WTC11 (cell line): ENCODE results near the gene ERBB4. TPM values are rescaled to one million over a fixed set of nuclear protein-coding genes. Genes with fewer than 3 reads are reported as not detected.

Experiments
- ATAC-seq: fragments of 200-7000 bp; cut with Tn5 transposase; 2 replicates; pipeline ENCODE4 v1.10.0; 2021; ENCODE audit warnings: mild to moderate bottlenecking, moderate library complexity
- CTCF ChIA-PET: fragments of 300-600 bp; sonication (Branson Sonifier 250); formaldehyde crosslinking; loops from one replicate; lab custom pipeline; 2021; ENCODE audit warnings: antibody characterized with exemption; lab: Charles Lee
- POLR2A ChIA-PET: fragments of 350-600 bp; sonication (Branson Sonifier 250); formaldehyde crosslinking; loops from one replicate; lab custom pipeline; 2021; ENCODE audit warnings: antibody characterized with exemption; lab: Charles Lee
- DNase-seq: peaks from one replicate; pipeline ENCODE4 v3.0.0; 2021; ENCODE audit warnings: low spot score
- H3K27ac Mint-ChIP-seq: 2 replicates; pipeline ENCODE4 v1.8.0; 2021; ENCODE audit warnings: mixed read lengths
- H3K27me3 Mint-ChIP-seq: 2 replicates; pipeline ENCODE4 v1.8.0; 2021; ENCODE audit warnings: low read depth, mild to moderate bottlenecking, moderate library complexity, mixed read lengths
- H3K36me3 Mint-ChIP-seq: 2 replicates; pipeline ENCODE4 v1.8.0; 2021; ENCODE audit warnings: mixed read lengths
- H3K4me1 Mint-ChIP-seq: 2 replicates; pipeline ENCODE4 v1.8.0; 2022; ENCODE audit warnings: mixed read lengths
- H3K4me3 Mint-ChIP-seq: 2 replicates; pipeline ENCODE4 v1.8.0; 2021; ENCODE audit warnings: mild to moderate bottlenecking, moderate library complexity, mixed read lengths
- H3K9me3 Mint-ChIP-seq: 2 replicates; pipeline ENCODE4 v1.8.0; 2021; ENCODE audit warnings: mixed read lengths
- FOXJ3 ChIP-seq: sonication (generic); formaldehyde crosslinking; IDR thresholded peaks from 2 replicates; pipeline ENCODE4 v1.9.0; 2021; ENCODE audit warnings: missing genetic modification reagents, mild to moderate bottlenecking, borderline replicate concordance
- FOXK1 ChIP-seq: sonication (generic); formaldehyde crosslinking; IDR thresholded peaks from 2 replicates; pipeline ENCODE4 v1.8.0; 2022; ENCODE audit warnings: mild to moderate bottlenecking, moderate library complexity, missing genetic modification reagents
- IRF2 ChIP-seq: sonication (generic); formaldehyde crosslinking; IDR thresholded peaks from 2 replicates; pipeline ENCODE4 v1.8.0; 2022; ENCODE audit warnings: low read depth, missing genetic modification reagents, borderline replicate concordance
- MYBL2 ChIP-seq: sonication (generic); formaldehyde crosslinking; IDR thresholded peaks from 2 replicates; pipeline ENCODE4 v1.8.1; 2023; ENCODE audit warnings: mild to moderate bottlenecking, moderate library complexity, missing genetic modification reagents
- NFE2L1 ChIP-seq: sonication (generic); formaldehyde crosslinking; IDR thresholded peaks from 2 replicates; pipeline ENCODE4 v1.8.1; 2023; ENCODE audit warnings: missing genetic modification reagents
- NR1H2 ChIP-seq: sonication (generic); formaldehyde crosslinking; IDR thresholded peaks from 2 replicates; pipeline ENCODE4 v1.9.0; 2021; ENCODE audit warnings: mild to moderate bottlenecking, moderate library complexity, missing genetic modification reagents
- NR2C2 ChIP-seq: sonication (generic); formaldehyde crosslinking; IDR thresholded peaks from 2 replicates; pipeline ENCODE4 v1.8.0; 2022; ENCODE audit warnings: mild to moderate bottlenecking, missing genetic modification reagents
- NR3C1 ChIP-seq: sonication (generic); formaldehyde crosslinking; conservative IDR thresholded peaks from 2 replicates; pipeline ENCODE4 v1.8.1; 2023; ENCODE audit warnings: low read depth, mild to moderate bottlenecking, missing genetic modification reagents
- TEAD1 ChIP-seq: sonication (generic); formaldehyde crosslinking; IDR thresholded peaks from 2 replicates; pipeline ENCODE4 v1.8.0; 2022; ENCODE audit warnings: mild to moderate bottlenecking, missing genetic modification reagents
- TEAD4 ChIP-seq: sonication (generic); formaldehyde crosslinking; IDR thresholded peaks from 2 replicates; pipeline ENCODE4 v1.8.0; 2022; ENCODE audit warnings: mild to moderate bottlenecking, missing genetic modification reagents
- TP53 ChIP-seq: sonication (generic); formaldehyde crosslinking; IDR thresholded peaks from 2 replicates; pipeline ENCODE4 v1.8.1; 2023; ENCODE audit warnings: mild to moderate bottlenecking, missing genetic modification reagents
- ZNF138 ChIP-seq: sonication (generic); formaldehyde crosslinking; conservative IDR thresholded peaks from 2 replicates; pipeline ENCODE4 v1.8.1; 2022; ENCODE audit warnings: mild to moderate bottlenecking, moderate library complexity, missing genetic modification reagents
- ZNF263 ChIP-seq: sonication (generic); formaldehyde crosslinking; IDR thresholded peaks from 2 replicates; pipeline ENCODE4 v1.8.1; 2022; ENCODE audit warnings: low read depth, mild to moderate bottlenecking, moderate library complexity, missing genetic modification reagents
- ZNF317 ChIP-seq: sonication (generic); formaldehyde crosslinking; IDR thresholded peaks from 2 replicates; pipeline ENCODE4 v1.8.1; 2023; ENCODE audit warnings: low read depth, mild to moderate bottlenecking, moderate library complexity, missing genetic modification reagents, borderline replicate concordance
- ZNF512 ChIP-seq: sonication (generic); formaldehyde crosslinking; IDR thresholded peaks from 2 replicates; pipeline ENCODE4 v1.8.1; 2022; ENCODE audit warnings: missing genetic modification reagents, borderline replicate concordance
- total RNA-seq: library from RNA; stranded (reverse); gene quantifications from 3 replicates; pipeline ENCODE4 v1.2.3, GENCODE V29; 2021
- TF ChIP-seq, protein P1 (sequence below): sonication (generic); formaldehyde crosslinking; IDR thresholded peaks from 2 replicates; pipeline ENCODE4 v1.8.0; 2022; ENCODE audit warnings: mild to moderate bottlenecking, missing genetic modification reagents
- TF ChIP-seq, protein P2 (sequence below): sonication (generic); formaldehyde crosslinking; IDR thresholded peaks from 2 replicates; pipeline ENCODE4 v1.8.0; 2023; ENCODE audit warnings: mild to moderate bottlenecking, missing genetic modification reagents
- TF ChIP-seq, protein P3 (sequence below): sonication (generic); formaldehyde crosslinking; IDR thresholded peaks from 2 replicates; pipeline ENCODE4 v1.8.1; 2023; ENCODE audit warnings: mild to moderate bottlenecking, missing genetic modification reagents
- TF ChIP-seq, protein P4 (sequence below): sonication (generic); formaldehyde crosslinking; IDR thresholded peaks from 2 replicates; pipeline ENCODE4 v1.8.0; 2022; ENCODE audit warnings: mild to moderate bottlenecking, missing genetic modification reagents

The ERBB4 gene
- total RNA-seq, 1 experiment from 2014 or later = 1.6 TPM

DNA sequence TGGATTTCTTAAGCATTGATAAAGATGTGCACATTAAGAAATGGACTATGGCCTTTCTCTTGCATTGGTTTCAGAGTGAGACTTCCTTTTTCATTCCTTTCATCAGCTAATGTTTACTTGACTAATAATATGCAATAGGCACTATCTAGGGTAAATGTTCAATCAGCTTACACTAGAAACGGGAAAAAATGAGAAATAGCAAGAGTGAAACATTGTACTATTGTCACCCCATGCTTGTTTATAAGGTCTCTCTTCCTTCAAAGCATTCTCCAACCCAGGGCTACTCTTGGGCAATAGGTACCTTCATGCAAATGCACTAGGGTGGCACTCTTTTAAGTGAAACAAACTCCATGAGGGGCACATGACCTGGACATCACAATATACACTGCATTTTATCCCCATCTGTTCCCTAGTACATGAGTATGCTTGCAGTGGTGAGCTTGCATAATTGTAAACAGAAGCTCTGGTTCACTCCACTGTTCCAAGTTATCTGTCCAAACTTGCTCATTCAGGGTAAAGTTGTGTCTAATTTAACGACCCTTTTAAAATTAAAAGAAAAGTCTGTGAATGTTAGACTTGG is 402.3 kb downstream of the ERBB4 start (continued):
- TF ChIP-seq, protein P1, sequence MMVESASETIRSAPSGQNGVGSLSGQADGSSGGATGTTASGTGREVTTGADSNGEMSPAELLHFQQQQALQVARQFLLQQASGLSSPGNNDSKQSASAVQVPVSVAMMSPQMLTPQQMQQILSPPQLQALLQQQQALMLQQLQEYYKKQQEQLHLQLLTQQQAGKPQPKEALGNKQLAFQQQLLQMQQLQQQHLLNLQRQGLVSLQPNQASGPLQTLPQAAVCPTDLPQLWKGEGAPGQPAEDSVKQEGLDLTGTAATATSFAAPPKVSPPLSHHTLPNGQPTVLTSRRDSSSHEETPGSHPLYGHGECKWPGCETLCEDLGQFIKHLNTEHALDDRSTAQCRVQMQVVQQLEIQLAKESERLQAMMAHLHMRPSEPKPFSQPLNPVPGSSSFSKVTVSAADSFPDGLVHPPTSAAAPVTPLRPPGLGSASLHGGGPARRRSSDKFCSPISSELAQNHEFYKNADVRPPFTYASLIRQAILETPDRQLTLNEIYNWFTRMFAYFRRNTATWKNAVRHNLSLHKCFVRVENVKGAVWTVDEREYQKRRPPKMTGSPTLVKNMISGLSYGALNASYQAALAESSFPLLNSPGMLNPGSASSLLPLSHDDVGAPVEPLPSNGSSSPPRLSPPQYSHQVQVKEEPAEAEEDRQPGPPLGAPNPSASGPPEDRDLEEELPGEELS (CRISPR knock-in tag) = no peak
- TF ChIP-seq, protein P2, sequence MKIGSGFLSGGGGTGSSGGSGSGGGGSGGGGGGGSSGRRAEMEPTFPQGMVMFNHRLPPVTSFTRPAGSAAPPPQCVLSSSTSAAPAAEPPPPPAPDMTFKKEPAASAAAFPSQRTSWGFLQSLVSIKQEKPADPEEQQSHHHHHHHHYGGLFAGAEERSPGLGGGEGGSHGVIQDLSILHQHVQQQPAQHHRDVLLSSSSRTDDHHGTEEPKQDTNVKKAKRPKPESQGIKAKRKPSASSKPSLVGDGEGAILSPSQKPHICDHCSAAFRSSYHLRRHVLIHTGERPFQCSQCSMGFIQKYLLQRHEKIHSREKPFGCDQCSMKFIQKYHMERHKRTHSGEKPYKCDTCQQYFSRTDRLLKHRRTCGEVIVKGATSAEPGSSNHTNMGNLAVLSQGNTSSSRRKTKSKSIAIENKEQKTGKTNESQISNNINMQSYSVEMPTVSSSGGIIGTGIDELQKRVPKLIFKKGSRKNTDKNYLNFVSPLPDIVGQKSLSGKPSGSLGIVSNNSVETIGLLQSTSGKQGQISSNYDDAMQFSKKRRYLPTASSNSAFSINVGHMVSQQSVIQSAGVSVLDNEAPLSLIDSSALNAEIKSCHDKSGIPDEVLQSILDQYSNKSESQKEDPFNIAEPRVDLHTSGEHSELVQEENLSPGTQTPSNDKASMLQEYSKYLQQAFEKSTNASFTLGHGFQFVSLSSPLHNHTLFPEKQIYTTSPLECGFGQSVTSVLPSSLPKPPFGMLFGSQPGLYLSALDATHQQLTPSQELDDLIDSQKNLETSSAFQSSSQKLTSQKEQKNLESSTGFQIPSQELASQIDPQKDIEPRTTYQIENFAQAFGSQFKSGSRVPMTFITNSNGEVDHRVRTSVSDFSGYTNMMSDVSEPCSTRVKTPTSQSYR (CRISPR knock-in tag) = no peak
- no peak for TF ChIP-seq FOXK1 (CRISPR knock-in tag)
- TF ChIP-seq NR1H2 (CRISPR knock-in tag) = no peak
- no peak for TF ChIP-seq TEAD1 (CRISPR knock-in tag)
- TF ChIP-seq IRF2 = no peak
- TF ChIP-seq MYBL2 = no peak
- TF ChIP-seq NFE2L1 (CRISPR knock-in tag) = no peak
- no peak for TF ChIP-seq ZNF317 (CRISPR knock-in tag)
- TF ChIP-seq NR3C1 (CRISPR knock-in tag) = no peak
- no peak for TF ChIP-seq ZNF138 (CRISPR knock-in tag)
- no peak for TF ChIP-seq TP53

DNA sequence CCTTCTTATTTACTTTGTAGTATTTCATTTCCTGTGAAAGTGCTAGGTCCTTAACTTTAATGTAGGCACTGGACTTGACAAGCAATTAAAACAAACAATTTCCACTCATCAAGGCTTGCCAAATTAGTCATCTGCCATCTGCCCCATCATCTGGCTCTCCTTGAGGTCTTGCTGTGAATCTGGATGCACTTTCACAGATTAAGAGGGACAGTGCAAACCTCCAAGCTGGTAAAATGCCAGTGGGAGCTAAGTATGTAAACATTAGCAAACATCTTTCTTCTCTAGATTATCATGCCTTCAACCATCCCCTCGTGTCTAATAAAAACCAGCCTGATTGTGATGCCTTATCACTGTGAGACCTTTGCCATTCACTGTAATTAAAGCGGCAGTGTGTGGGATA is 402.9 kb downstream of the ERBB4 start:
- H3K36me3 Mint-ChIP-seq = no peaks in the 10 kb centered on the region
- H3K27me3 Mint-ChIP-seq = no peaks in the 10 kb centered on the region
- ATAC-seq (no peak), DNase-seq (no peak)
- ChIA-PET POLR2A (no interaction called here), CTCF (no interaction called here)
- H3K4me3 Mint-ChIP-seq = no peak overlapping the region
- H3K4me1 Mint-ChIP-seq = no peaks in the 10 kb centered on the region
- TF ChIP-seq ZNF263 (CRISPR knock-in tag) (no peak), NR3C1 (CRISPR knock-in tag) (no peak), TEAD4 (no peak), NR2C2 (no peak), ZNF512 (CRISPR knock-in tag) (no peak), FOXJ3 (CRISPR knock-in tag) (no peak), FOXK1 (CRISPR knock-in tag) (no peak)
- TF ChIP-seq, protein P2 (CRISPR knock-in tag) = no peak
- TF ChIP-seq, protein P3, sequence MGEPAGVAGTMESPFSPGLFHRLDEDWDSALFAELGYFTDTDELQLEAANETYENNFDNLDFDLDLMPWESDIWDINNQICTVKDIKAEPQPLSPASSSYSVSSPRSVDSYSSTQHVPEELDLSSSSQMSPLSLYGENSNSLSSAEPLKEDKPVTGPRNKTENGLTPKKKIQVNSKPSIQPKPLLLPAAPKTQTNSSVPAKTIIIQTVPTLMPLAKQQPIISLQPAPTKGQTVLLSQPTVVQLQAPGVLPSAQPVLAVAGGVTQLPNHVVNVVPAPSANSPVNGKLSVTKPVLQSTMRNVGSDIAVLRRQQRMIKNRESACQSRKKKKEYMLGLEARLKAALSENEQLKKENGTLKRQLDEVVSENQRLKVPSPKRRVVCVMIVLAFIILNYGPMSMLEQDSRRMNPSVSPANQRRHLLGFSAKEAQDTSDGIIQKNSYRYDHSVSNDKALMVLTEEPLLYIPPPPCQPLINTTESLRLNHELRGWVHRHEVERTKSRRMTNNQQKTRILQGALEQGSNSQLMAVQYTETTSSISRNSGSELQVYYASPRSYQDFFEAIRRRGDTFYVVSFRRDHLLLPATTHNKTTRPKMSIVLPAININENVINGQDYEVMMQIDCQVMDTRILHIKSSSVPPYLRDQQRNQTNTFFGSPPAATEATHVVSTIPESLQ (CRISPR knock-in tag) = no peak
- TF ChIP-seq, protein P4, sequence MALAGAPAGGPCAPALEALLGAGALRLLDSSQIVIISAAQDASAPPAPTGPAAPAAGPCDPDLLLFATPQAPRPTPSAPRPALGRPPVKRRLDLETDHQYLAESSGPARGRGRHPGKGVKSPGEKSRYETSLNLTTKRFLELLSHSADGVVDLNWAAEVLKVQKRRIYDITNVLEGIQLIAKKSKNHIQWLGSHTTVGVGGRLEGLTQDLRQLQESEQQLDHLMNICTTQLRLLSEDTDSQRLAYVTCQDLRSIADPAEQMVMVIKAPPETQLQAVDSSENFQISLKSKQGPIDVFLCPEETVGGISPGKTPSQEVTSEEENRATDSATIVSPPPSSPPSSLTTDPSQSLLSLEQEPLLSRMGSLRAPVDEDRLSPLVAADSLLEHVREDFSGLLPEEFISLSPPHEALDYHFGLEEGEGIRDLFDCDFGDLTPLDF = no peak
- H3K9me3 Mint-ChIP-seq = no peaks in the 10 kb centered on the region
- no peak overlapping the region for H3K27ac Mint-ChIP-seq
